GM12892 (cell line): ENCODE data around the gene SRRT.
"Not testable (repeated sequence)": the region's sequence is repeated elsewhere in the genome, so short reads cannot be mapped to it uniquely, and the experiment has no call there.

Experiments used
- DNase-seq: peaks from one replicate; pipeline ENCODE4 v3.0.0; 2011; ENCODE audit not compliant: insufficient read length
- FAIRE-seq: peaks from 2 replicates; lab custom pipeline; 2011; peaks lifted over from hg19 to GRCh38; lab: Jason Lieb, UNC
- POLR2A ChIP-seq: IDR thresholded peaks from 2 replicates; pipeline ENCODE4 v1.6.1; 2011; ENCODE audit warnings: low read depth, low read length, control low read depth
- POLR2AphosphoS5 ChIP-seq: IDR thresholded peaks from 2 replicates; pipeline ENCODE4 v1.6.1; 2011; ENCODE audit warnings: low read depth, low read length, control low read depth
- TAF1 ChIP-seq: IDR thresholded peaks from 2 replicates; pipeline ENCODE4 v1.6.1; 2011; ENCODE audit warnings: low read depth, mild to moderate bottlenecking, control low read depth, low read length, borderline replicate concordance

The SRRT gene

GRCh38 chr7:100835903-100836811 lies 38.7 kb upstream of the SRRT start:
- TF ChIP-seq POLR2AphosphoS5 (no peak), POLR2A (no peak), TAF1 (no peak)
- no peak for DNase-seq
- no peak for FAIRE-seq

DNA sequence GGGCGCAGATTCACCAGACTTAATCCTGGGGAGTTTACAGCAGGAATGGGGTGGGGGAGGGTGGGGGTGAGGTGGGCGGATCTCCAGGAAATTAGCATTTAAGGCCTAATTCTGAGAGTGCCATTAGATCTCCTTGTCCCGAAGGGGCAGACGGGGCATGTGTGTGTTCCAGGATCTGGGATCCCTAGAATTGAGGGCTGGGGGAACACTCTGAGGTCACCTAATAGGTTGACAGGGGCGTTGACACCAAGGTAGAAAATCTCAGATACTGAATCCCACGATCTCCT lies 38.1 kb upstream of the SRRT start:
- TF ChIP-seq TAF1 (no peak), POLR2A (no peak), POLR2AphosphoS5 (no peak)
- FAIRE-seq (no peak), DNase-seq (no peak)

- DNase-seq = peak; percentile 80
- peak; percentile 84 for FAIRE-seq
- TF ChIP-seq TAF1 = peak; percentile 39; the same call in 1 of the 2 replicates
- TF ChIP-seq POLR2AphosphoS5 = no peak
- peak; percentile 27; the same call in 1 of the 2 replicates for TF ChIP-seq POLR2A
Measured at GRCh38 chr7:100837099-100837836, 37.6 kb upstream of the SRRT start.

GRCh38 chr7:100839361-100839760 lies 35.5 kb upstream of the SRRT start:
- TF ChIP-seq TAF1 (no peak), POLR2AphosphoS5 (no peak), POLR2A (no peak)
- DNase-seq (no peak), FAIRE-seq (no peak)

- FAIRE-seq = no peak
Measured at GRCh38 chr7:100840470-100841100, 34.3 kb upstream of the SRRT start.

GRCh38 chr7:100847360-100847759 lies 27.5 kb upstream of the SRRT start:
- DNase-seq (no peak), FAIRE-seq (no peak)
- no peak for TF ChIP-seq TAF1
- no peak for TF ChIP-seq POLR2A
- no peak for TF ChIP-seq POLR2AphosphoS5

More at GRCh38 chr7:100840470-100841100, 34.3 kb upstream of the SRRT start:
- no peak for DNase-seq
- no peak for TF ChIP-seq TAF1
- no peak for TF ChIP-seq POLR2AphosphoS5
- no peak for TF ChIP-seq POLR2A

- peak; percentile 30; the same call in 1 of the 2 replicates for TF ChIP-seq POLR2A
- no peak for TF ChIP-seq TAF1
- no peak for TF ChIP-seq POLR2AphosphoS5
- DNase-seq = peak; percentile 97
- FAIRE-seq = peak; percentile 96
Measured at GRCh38 chr7:100852048-100852872, 22.6 kb upstream of the SRRT start, which contains the start of gene SLC12A9. Gene SLC12A9 (plus strand): TSS chr7:100852713. CDS start chr7:100854198, 1,485 bp downstream.

- no peak for DNase-seq
- TF ChIP-seq TAF1 = no peak
- no peak for TF ChIP-seq POLR2A
- no peak for TF ChIP-seq POLR2AphosphoS5
- FAIRE-seq = no peak
Measured at GRCh38 chr7:100854146-100854895, 20.6 kb upstream of the SRRT start.

- not testable (repeated sequence) for DNase-seq, FAIRE-seq
Measured at GRCh38 chr7:100854899-100855298, 20.0 kb upstream of the SRRT start.

- TF ChIP-seq TAF1 = no peak
- no peak for TF ChIP-seq POLR2AphosphoS5
- no peak for TF ChIP-seq POLR2A
- DNase-seq (no peak), FAIRE-seq (no peak)
Measured at GRCh38 chr7:100855515-100855914, 19.4 kb upstream of the SRRT start.
